GM21529 (cell line): Measurements from ENCODE around the gene DLG2.
A peak's percentile ranks its signal among the peaks of the same experiment; 100 is the strongest.
"Not testable (repeated sequence)": the region's sequence is repeated elsewhere in the genome, so short reads cannot be mapped to it uniquely, and the experiment has no call there.

Experiments
- ATAC-seq: cut with Tn5 transposase; IDR thresholded peaks from one replicate; pipeline ENCODE4 v1.9.1; 2021; ENCODE audit not compliant: unreplicated experiment

DLG2 gene

GRCh38 chr11:85627332-85627997 lies at the start of gene DLG2:
DLG2 (minus strand) TSS chr11:85627344.
- ATAC-seq, result no peak

- ATAC-seq, result no peak
Measured at GRCh38 chr11:85673393-85673792, 46.2 kb upstream of the DLG2 start.

GRCh38 chr11:85672105-85672902 lies 45.2 kb upstream of the DLG2 start:
- ATAC-seq, result no peak

- ATAC-seq, result not testable (repeated sequence)
Measured at GRCh38 chr11:85670949-85671663, 44.0 kb upstream of the DLG2 start.

- ATAC-seq, result no peak
Measured at GRCh38 chr11:85668157-85668556, 41.0 kb upstream of the DLG2 start.

GRCh38 chr11:85666687-85667086 lies 39.5 kb upstream of the DLG2 start:
- no peak for ATAC-seq

- ATAC-seq, result no peak
Measured at GRCh38 chr11:85665733-85666132, 38.6 kb upstream of the DLG2 start.

- peak; percentile 90 for ATAC-seq
Measured at GRCh38 chr11:85664615-85665481, 37.7 kb upstream of the DLG2 start, which contains the start of gene CREBZF. CREBZF (minus strand) TSS chr11:85665129; CDS start chr11:85664875, 254 bp downstream.

- peak; percentile 66 for ATAC-seq
Measured at GRCh38 chr11:85663753-85664614, 36.8 kb upstream of the DLG2 start.

- no peak for ATAC-seq
Measured at GRCh38 chr11:85663080-85663752, 36.1 kb upstream of the DLG2 start.

- ATAC-seq, result no peak
Measured at GRCh38 chr11:85661972-85662664, 35.0 kb upstream of the DLG2 start.

- ATAC-seq, result no peak
Measured at GRCh38 chr11:85658180-85658579, 31.0 kb upstream of the DLG2 start.

GRCh38 chr11:85656777-85657176 lies 29.6 kb upstream of the DLG2 start:
- no peak for ATAC-seq

- ATAC-seq, result not testable (repeated sequence)
Measured at GRCh38 chr11:85654343-85654742, 27.2 kb upstream of the DLG2 start.

GRCh38 chr11:85652786-85653447 lies 25.8 kb upstream of the DLG2 start:
- no peak for ATAC-seq

GRCh38 chr11:85651118-85651517 lies 24.0 kb upstream of the DLG2 start:
- no peak for ATAC-seq

GRCh38 chr11:85647604-85648299 lies 20.6 kb upstream of the DLG2 start, which contains the start of gene TMEM126A:
TMEM126A (plus strand) TSS chr11:85647967; CDS start chr11:85650256, 2,289 bp downstream.
- peak; percentile 99 for ATAC-seq
